Activated gamma-delta T cell treated with anti-CD3 and anti-CD28 coated beads, Interleukin-2, amount 50 U/mL, for 16 hours (primary cell): ENCODE results near the gene ADGRV1.

Source experiments
- DNase-seq: peaks from one replicate; pipeline ENCODE4 v3.0.0-alpha.2; 2020; ENCODE audit warnings: low read depth

Gene ADGRV1

GRCh38 chr5:91118354-91118753, 559.8 kb downstream of the ADGRV1 start:
- DNase-seq, result no peak

- no peak for DNase-seq
Measured at GRCh38 chr5:91118796-91119195, 560.2 kb downstream of the ADGRV1 start.

- no peak for DNase-seq
Measured at GRCh38 chr5:91119217-91119616, 560.6 kb downstream of the ADGRV1 start.

GRCh38 chr5:91119981-91120850, 561.6 kb downstream of the ADGRV1 start:
- DNase-seq, result no peak

GRCh38 chr5:91121347-91121993, 562.9 kb downstream of the ADGRV1 start:
- DNase-seq, result no peak

GRCh38 chr5:91122651-91123050, 564.1 kb downstream of the ADGRV1 start:
- DNase-seq, result no peak

- DNase-seq, result no peak
Measured at GRCh38 chr5:91123291-91123690, 564.7 kb downstream of the ADGRV1 start.

- DNase-seq, result no peak
Measured at GRCh38 chr5:91123901-91124300, 565.3 kb downstream of the ADGRV1 start.

GRCh38 chr5:91125916-91126315, 567.3 kb downstream of the ADGRV1 start:
- DNase-seq, result no peak

- DNase-seq, result no peak
Measured at GRCh38 chr5:91126448-91126847, 567.9 kb downstream of the ADGRV1 start.

GRCh38 chr5:91126888-91127287, 568.3 kb downstream of the ADGRV1 start:
- DNase-seq, result no peak

GRCh38 chr5:91127456-91128081, 569.0 kb downstream of the ADGRV1 start:
- no peak for DNase-seq

GRCh38 chr5:91128604-91129003, 570.0 kb downstream of the ADGRV1 start:
- no peak for DNase-seq

GRCh38 chr5:91129748-91130147, 571.2 kb downstream of the ADGRV1 start:
- DNase-seq, result no peak

- no peak for DNase-seq
Measured at GRCh38 chr5:91130759-91131158, 572.2 kb downstream of the ADGRV1 start.

- DNase-seq, result no peak
Measured at GRCh38 chr5:91132550-91132949, 574.0 kb downstream of the ADGRV1 start.

- DNase-seq, result no peak
Measured at GRCh38 chr5:91133183-91133582, 574.6 kb downstream of the ADGRV1 start.

- no peak for DNase-seq
Measured at GRCh38 chr5:91135475-91136248, 577.1 kb downstream of the ADGRV1 start.

GRCh38 chr5:91136271-91136670, 577.7 kb downstream of the ADGRV1 start:
- DNase-seq, result no peak

GRCh38 chr5:91137647-91138046, 579.0 kb downstream of the ADGRV1 start:
- DNase-seq, result no peak

- no peak for DNase-seq
Measured at GRCh38 chr5:91139572-91140200, 581.1 kb downstream of the ADGRV1 start.

- DNase-seq, result no peak
Measured at GRCh38 chr5:91140657-91141056, 582.1 kb downstream of the ADGRV1 start.
